ENCODE results near the gene FABP1.
A peak's percentile ranks its signal among the peaks of the same experiment; 100 is the strongest.

Gene FABP1

GRCh38 chr2:88114889-88115288, 13.0 kb downstream of the FABP1 start:
- DNase-seq (ENCODE audit: low spot score): no peak

DNA sequence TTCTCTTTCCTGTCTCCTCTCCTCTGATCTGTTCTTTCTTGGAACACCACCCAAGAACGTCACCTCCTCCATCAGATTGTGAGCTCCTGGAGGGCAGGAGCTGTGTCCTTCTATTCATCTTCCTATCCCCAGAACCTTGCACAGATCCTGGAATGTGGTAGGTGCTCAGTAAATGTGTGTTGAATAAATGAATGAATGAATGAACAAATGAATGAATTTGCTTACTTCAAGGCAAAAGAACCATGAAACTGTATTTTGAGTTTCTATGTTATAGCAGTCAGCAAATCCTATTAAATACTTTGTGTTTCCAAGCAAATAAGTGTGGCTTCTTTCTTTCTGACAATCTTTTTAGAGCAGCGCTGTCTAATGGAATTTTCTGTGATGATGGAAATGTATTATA, 14.8 kb downstream of the FABP1 start:
- DNase-seq (ENCODE audit: low spot score): no peak

DNA sequence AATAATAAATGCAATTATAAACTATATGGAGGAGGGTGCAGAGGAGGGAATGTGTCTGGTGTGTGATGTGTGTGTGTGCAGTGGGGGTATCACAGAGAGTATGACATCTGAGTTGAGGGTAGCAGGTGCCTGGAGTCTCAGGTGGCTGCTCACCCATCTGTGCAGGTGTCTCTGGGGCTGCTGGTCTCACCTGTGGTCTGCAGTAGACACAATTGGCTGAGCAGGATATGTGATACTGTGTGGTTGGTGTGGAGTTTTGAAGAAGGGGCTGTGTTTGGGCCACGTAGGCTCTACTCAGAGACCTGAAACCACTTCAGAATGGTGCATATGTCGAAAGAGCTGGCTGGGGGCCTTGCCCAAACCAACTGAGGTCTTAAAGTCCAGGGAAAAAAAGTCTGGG, 17.0 kb downstream of the FABP1 start:
- DNase-seq (ENCODE audit: low spot score): no peak

DNA sequence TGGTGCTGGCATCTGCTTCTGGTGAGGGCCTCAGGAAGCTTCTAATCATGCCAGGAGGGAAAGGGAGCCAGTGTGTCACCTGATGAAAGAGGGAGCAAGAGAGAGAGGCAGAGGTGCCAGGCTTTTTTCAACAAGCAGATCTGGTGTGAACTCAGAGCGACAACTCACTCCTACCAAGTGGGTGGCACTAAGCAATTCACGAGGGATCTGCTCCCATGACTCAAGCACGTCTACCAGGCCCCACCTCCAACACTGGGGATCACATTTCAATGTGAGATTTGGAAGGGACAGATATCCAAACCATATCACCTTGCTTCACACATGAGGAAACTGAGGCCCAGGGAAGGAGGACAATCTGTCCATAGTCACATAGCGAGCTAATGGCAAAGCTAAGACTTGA, 19.1 kb downstream of the FABP1 start:
- no peak for DNase-seq (ENCODE audit: low spot score)

- DNase-seq (ENCODE audit: low spot score): no peak
Observed at GRCh38 chr2:88100489-88100858, 27.4 kb downstream of the FABP1 start.

DNA sequence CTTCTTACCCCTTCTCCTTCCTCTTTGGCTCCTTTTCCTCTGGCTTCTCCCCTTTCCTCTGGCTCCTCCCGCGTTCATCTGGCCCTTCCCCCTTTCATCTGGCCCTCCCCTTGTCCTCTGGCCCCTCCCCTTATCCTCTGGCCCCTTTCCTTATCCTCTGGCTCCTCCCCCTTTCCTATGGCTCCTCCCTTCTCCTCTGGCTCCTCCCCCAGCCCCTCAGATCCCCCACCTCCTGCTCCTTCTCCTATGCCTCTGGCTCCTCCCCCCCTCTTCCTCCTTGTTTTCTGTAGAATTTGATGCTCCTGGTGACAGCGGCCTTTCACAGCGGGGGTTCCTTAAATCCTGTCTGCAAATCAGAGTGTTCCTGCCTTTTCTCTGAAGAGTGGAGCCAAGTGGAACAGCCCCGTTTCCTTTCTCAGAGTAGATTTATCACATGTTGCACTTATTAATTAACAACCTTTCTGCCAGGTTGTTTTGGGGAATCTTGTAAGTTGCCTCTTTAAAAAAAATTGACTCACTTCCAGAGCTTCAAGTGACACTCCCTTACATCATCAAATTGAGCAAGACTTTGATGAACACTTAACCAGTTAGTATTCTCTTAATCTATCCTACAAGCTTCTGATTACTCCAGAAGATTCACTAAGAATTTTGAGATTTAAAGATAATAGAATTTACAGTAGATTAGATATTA, 27.9 kb downstream of the FABP1 start:
- peak; percentile 14 for DNase-seq (ENCODE audit: low spot score)

GRCh38 chr2:88098558-88098900, 29.3 kb downstream of the FABP1 start:
- DNase-seq (ENCODE audit: low spot score): no peak

DNA sequence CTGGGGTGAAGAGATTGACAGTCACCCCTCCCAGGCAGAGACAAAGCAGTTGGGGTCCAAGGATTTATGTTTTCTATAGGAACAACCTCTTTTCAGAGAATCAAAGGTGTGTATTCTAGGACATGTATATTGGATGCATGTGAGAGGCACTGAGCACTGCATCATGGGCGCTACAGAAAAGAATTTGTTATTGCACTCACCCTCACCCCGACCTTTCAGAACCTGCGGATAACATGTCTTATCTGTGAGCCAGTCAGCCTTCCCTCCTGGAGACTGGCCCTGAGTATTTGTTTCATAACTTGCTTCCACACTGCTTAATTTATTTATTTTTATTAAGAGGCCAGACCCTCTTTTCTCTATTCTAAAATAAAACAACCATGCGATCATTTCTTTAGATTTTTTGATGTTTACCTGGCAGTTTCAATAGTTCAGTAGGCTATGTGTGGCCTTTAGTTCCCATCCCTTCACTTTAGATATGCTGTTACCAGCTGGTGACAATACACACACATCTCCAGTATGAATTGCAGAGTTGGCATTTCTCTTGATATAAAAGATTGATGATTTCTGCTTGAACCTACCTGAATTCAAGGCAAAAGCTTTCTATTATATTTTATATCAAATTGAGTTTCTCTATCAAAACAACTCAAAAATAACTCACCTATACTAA, 29.8 kb downstream of the FABP1 start:
- DNase-seq (ENCODE audit: low spot score): no peak

DNA sequence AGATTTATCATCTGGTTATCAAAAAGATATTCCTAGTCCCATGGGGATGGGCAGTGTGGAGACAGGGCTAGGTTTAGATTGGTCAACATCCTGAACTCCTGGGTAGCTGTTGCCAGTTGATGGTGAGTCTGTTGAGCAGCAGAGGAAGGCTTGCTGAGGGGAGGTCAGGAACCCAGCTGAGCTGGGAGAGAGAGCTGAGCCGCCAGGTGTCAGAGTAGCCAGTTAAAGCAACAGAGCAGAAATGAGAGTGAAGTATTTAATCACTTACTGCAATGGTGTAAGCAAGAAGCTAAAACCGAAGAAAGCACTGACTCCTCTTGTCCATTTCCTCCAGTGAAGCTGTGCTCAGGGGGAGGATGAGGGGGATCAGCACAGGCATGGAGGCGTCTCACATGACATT, 30.7 kb downstream of the FABP1 start:
- no peak for DNase-seq (ENCODE audit: low spot score)

GRCh38 chr2:88096708-88097107, 31.2 kb downstream of the FABP1 start:
- no peak for DNase-seq (ENCODE audit: low spot score)

GRCh38 chr2:88095022-88095421, 32.8 kb downstream of the FABP1 start:
- DNase-seq (ENCODE audit: low spot score): no peak

- no peak for DNase-seq (ENCODE audit: low spot score)
Observed at GRCh38 chr2:88092773-88093172, 35.1 kb downstream of the FABP1 start.

- no peak for DNase-seq (ENCODE audit: low spot score)
Observed at GRCh38 chr2:88091943-88092342, 35.9 kb downstream of the FABP1 start.

GRCh38 chr2:88090446-88091283, 37.2 kb downstream of the FABP1 start:
- no peak for DNase-seq (ENCODE audit: low spot score)

- no peak for DNase-seq (ENCODE audit: low spot score)
Observed at GRCh38 chr2:88088999-88089398, 38.9 kb downstream of the FABP1 start.

GRCh38 chr2:88087763-88088162, 40.1 kb downstream of the FABP1 start:
- DNase-seq (ENCODE audit: low spot score): no peak

DNA sequence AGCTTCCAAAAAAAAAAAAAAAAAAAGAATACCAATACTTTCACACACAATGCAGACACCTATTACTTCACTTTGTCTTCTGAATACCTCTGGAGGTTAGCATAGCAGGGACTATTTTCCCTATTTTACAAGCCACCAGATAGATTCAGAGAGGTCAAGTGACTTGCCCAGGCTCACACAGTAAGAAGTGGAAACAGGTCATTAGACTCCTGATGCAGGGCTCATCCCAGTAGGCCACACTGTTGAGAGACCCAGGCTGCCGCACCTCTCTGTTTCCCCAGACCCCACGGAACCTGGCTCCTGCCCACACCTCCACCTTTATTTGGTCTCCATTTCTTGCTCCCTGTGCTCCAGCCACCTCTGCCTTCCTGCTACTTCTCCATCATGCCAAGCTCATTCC, 40.8 kb downstream of the FABP1 start:
- no peak for DNase-seq (ENCODE audit: low spot score)

GRCh38 chr2:88086401-88086800, 41.5 kb downstream of the FABP1 start:
- no peak for DNase-seq (ENCODE audit: low spot score)

DNA sequence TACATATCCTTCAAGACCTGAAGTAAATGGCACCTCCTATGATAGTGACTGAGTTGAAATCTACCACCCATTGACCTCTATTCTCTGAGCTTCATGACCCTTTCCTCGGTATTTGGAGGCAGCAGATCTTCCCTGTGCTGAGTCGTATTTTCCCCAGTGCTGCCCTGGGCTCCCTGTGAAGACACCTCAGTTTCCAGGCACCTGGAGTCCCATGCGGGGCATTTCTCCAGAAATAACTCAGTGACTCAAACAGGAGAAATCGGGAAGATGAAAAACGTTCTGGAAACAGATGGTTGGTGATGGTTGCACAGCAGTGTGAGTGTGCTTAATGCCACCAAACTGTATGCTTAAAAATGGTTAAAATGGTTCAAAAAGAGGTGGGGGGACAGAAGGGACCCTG, 42.3 kb downstream of the FABP1 start:
- no peak for DNase-seq (ENCODE audit: low spot score)

GRCh38 chr2:88085099-88085498, 42.8 kb downstream of the FABP1 start:
- DNase-seq (ENCODE audit: low spot score): no peak

DNA sequence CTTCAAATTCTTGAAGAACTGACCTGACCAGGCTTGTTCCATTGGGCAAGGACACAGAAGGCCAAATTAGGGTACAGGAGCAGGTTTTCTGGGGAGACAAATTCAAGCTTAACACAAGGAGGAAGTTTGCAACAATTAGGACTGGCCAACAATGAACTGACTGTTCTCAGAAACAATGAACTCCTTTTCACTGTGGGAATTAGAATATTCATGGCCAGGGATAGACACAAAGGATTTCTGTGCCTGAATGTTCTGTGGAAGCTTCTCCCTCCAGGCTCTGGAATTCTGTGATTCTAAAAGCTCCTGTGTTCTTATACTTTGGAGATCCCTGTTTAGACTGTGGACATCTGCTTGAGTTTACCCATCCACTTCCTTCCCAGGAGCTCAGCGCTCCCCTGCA, 45.1 kb downstream of the FABP1 start:
- DNase-seq (ENCODE audit: low spot score): no peak

GRCh38 chr2:88081924-88082608, 45.8 kb downstream of the FABP1 start:
- DNase-seq (ENCODE audit: low spot score): no peak

GRCh38 chr2:88080545-88080944, 47.3 kb downstream of the FABP1 start:
- DNase-seq (ENCODE audit: low spot score): no peak

Measured in AG08396 (cell line).